ENCODE measurements around the gene ARHGAP6.

- TF ChIP-seq CTCF (IDR thresholded peaks at IDR 0.05) (no peak), BHLHE40 (IDR thresholded peaks at IDR 0.05; ENCODE audit: low read depth, low read length) (no peak)
These were observed 36.0 kb downstream of the ARHGAP6 start for GRCh38 chrX:11629593-11630211.

Data from A549 (cell line).